Nephron (organoid): ENCODE results near the gene PHOX2A.
"Not testable (repeated sequence)": the region's sequence is repeated elsewhere in the genome, so short reads cannot be mapped to it uniquely, and the experiment has no call there.

Experiments used
- H3K27ac Mint-ChIP-seq, 3 experiments: 2 replicates each; pipeline ENCODE4 v1.8.0; 2020; ENCODE audit warnings: mixed read lengths in 3 of 3, mild to moderate bottlenecking in 2 of 3, moderate library complexity in 1 of 3
- H3K27me3 Mint-ChIP-seq: 2 replicates; pipeline ENCODE4 v1.8.0; 2021; ENCODE audit warnings: low read depth, mild to moderate bottlenecking, moderate library complexity, mixed read lengths
- H3K36me3 Mint-ChIP-seq: 2 replicates; pipeline ENCODE4 v1.8.0; 2020; ENCODE audit warnings: low read depth, mixed read lengths
- H3K4me1 Mint-ChIP-seq: 2 replicates; pipeline ENCODE4 v1.8.0; 2020; ENCODE audit warnings: mixed read lengths
- H3K4me3 Mint-ChIP-seq, 3 experiments: 2 replicates each; pipeline ENCODE4 v1.8.0; 2020; ENCODE audit warnings: mild to moderate bottlenecking in 3 of 3, mixed read lengths in 3 of 3, moderate library complexity in 2 of 3
- H3K9me3 Mint-ChIP-seq: 2 replicates; pipeline ENCODE4 v1.8.0; 2020; ENCODE audit warnings: mixed read lengths
- CTCF ChIP-seq, 3 experiments: fragments of 200-600 bp; sonication (generic); IDR thresholded peaks; one replicate each; pipeline ENCODE4 v1.5.0; 2021; ENCODE audit warnings: antibody characterized with exemption in 3 of 3; ENCODE audit not compliant: unreplicated experiment in 3 of 3

Gene PHOX2A

GRCh38 chr11:72280726-72281315 lies 36.8 kb upstream of the PHOX2A start:
- Mint-ChIP-seq H3K4me1 (no peaks in the 10 kb centered on the region), H3K27me3 (peaks cover 4% of the 10 kb centered on the region), H3K4me3 (no peak overlapping the region), H3K9me3 (peaks cover 5% of the 10 kb centered on the region), H3K27ac (no peak overlapping the region), H3K36me3 (no peaks in the 10 kb centered on the region)
- no peak for TF ChIP-seq CTCF (IDR thresholded peaks at IDR 0.05; ENCODE audit: unreplicated experiment in 3 of 3)

GRCh38 chr11:72280037-72280436 lies 36.1 kb upstream of the PHOX2A start:
- H3K27ac Mint-ChIP-seq, result no peak overlapping the region
- no peak overlapping the region for H3K4me3 Mint-ChIP-seq
- H3K27me3 Mint-ChIP-seq, result peaks cover 4% of the 10 kb centered on the region
- no peaks in the 10 kb centered on the region for H3K4me1 Mint-ChIP-seq
- no peak for TF ChIP-seq CTCF (IDR thresholded peaks at IDR 0.05; ENCODE audit: unreplicated experiment in 3 of 3)
- no peaks in the 10 kb centered on the region for H3K36me3 Mint-ChIP-seq
- peaks cover 5% of the 10 kb centered on the region for H3K9me3 Mint-ChIP-seq

DNA sequence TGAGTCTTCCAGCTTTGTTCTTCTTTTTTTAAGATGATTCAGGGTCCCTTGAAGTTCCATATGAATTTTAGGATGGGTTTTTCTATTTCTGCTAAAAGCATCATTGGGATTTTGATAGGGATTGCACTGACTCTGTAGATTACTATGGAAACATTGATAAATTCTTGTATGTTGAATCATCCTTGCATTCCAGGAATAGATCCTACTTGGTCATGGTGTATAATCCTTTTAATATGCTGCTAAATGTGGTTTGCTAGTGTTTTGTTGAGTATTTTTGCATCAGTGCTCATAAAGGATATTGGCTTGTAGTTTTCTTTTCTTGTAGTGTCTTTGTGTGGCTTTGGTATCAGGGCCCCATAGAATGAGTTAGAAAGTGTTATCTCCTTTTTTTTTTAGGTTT lies 34.9 kb upstream of the PHOX2A start:
- Mint-ChIP-seq H3K9me3 (peaks cover 8% of the 10 kb centered on the region), H3K4me3 (no peak overlapping the region), H3K27ac (no peak overlapping the region), H3K27me3 (peaks cover 4% of the 10 kb centered on the region), H3K4me1 (no peaks in the 10 kb centered on the region), H3K36me3 (no peaks in the 10 kb centered on the region)
- no peak for TF ChIP-seq CTCF (IDR thresholded peaks at IDR 0.05; ENCODE audit: unreplicated experiment in 3 of 3)

- Mint-ChIP-seq H3K36me3 (no peaks in the 10 kb centered on the region), H3K9me3 (peaks cover 11% of the 10 kb centered on the region), H3K27me3 (no peaks in the 10 kb centered on the region), H3K4me3 (no peak overlapping the region), H3K4me1 (no peaks in the 10 kb centered on the region), H3K27ac (no peak overlapping the region)
- TF ChIP-seq CTCF (IDR thresholded peaks at IDR 0.05; ENCODE audit: unreplicated experiment in 3 of 3), result no peak
Observed at GRCh38 chr11:72274435-72274834, 30.5 kb upstream of the PHOX2A start.

- Mint-ChIP-seq H3K27ac (no peak overlapping the region), H3K36me3 (no peaks in the 10 kb centered on the region), H3K4me1 (no peaks in the 10 kb centered on the region), H3K9me3 (peaks cover 11% of the 10 kb centered on the region), H3K27me3 (no peaks in the 10 kb centered on the region), H3K4me3 (no peak overlapping the region)
- no peak for TF ChIP-seq CTCF (IDR thresholded peaks at IDR 0.05; ENCODE audit: unreplicated experiment in 3 of 3)
Observed at GRCh38 chr11:72271980-72272379, 28.0 kb upstream of the PHOX2A start.

DNA sequence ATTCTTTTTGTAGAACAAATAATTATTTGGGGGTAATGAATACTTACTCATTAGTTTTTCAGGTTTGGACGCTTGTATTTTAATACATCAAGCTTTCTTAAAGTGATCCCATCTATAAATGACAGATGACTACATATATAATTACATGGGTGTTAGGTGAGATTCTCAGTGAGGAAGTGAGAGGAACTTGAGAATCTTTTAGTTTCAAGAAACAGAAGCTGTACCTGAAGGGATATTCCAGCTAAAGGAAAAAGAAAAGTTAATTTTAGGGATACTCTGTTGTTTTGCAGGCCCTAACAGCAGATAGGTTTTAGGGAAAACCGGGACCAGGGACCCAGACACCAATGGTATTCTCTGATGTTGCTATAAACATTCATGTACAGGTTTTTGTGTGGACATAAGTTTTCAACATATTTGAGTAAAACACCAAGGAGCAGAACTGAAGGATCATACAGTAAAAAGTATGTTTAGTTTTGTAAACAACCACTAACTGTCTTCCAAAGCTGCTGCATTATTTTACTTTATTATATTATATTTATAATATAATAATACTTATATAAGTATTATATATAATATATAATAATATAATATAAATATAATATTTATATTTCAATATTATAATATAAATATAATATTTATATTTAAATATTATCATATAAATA lies 24.1 kb upstream of the PHOX2A start:
- H3K36me3 Mint-ChIP-seq, result no peaks in the 10 kb centered on the region
- no peaks in the 10 kb centered on the region for H3K27me3 Mint-ChIP-seq

DNA sequence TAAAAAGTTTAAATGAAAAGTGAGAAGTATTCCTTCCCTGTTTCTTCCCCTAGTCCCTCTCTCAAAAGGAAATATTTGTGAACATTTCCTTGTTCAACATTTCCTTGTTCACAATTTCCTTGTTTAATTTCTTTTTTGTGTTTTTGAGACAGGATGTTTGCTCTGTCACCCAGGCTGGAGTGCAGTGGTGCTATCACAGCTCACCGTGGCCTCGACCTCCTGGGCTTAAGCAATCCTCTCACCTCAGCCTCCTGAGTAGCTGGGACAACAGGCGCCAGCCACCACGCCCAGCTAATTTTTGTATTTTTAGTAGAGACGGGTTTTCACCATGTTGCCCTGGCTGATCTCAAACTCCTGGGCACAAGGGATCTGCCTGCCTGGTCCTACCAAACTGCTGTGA lies 23.0 kb upstream of the PHOX2A start:
- not testable (repeated sequence) for H3K27ac Mint-ChIP-seq, H3K27me3 Mint-ChIP-seq, H3K4me1 Mint-ChIP-seq, H3K36me3 Mint-ChIP-seq, H3K4me3 Mint-ChIP-seq, H3K9me3 Mint-ChIP-seq

More for the DNA sequence above, 24.1 kb upstream of the PHOX2A start:
- TF ChIP-seq CTCF (IDR thresholded peaks at IDR 0.05; ENCODE audit: unreplicated experiment in 3 of 3), result no peak
- no peak overlapping the region for H3K4me3 Mint-ChIP-seq
- H3K27ac Mint-ChIP-seq, result no peak overlapping the region
- no peaks in the 10 kb centered on the region for H3K9me3 Mint-ChIP-seq
- H3K4me1 Mint-ChIP-seq, result no peaks in the 10 kb centered on the region
